GM12872 (cell line): Measurements from ENCODE around the gene TRAF5.

ENCODE experiments used
- CTCF ChIP-seq: IDR thresholded peaks from 3 replicates; pipeline ENCODE4 v1.5.1; 2011; ENCODE audit warnings: low read depth, mild to moderate bottlenecking, low read length, moderate library complexity; ENCODE audit not compliant: insufficient read depth

Gene TRAF5

GRCh38 chr1:211375949-211376348 lies 49.3 kb downstream of the TRAF5 start:
- TF ChIP-seq CTCF, result no peak

- TF ChIP-seq CTCF, result no peak
These were observed 50.3 kb downstream of the TRAF5 start for GRCh38 chr1:211376807-211377470.

- no peak for TF ChIP-seq CTCF
These were observed 51.2 kb downstream of the TRAF5 start for GRCh38 chr1:211377539-211378450.

GRCh38 chr1:211378844-211379243 lies 52.2 kb downstream of the TRAF5 start:
- no peak for TF ChIP-seq CTCF

GRCh38 chr1:211379446-211379845 lies 52.8 kb downstream of the TRAF5 start:
- no peak for TF ChIP-seq CTCF

- no peak for TF ChIP-seq CTCF
These were observed 55.0 kb downstream of the TRAF5 start for GRCh38 chr1:211381481-211382181.

- TF ChIP-seq CTCF, result no peak
These were observed 55.6 kb downstream of the TRAF5 start for GRCh38 chr1:211382182-211382713.
